Lung (tissue), 12 donors: ENCODE data around the gene HIC1. TPM values are rescaled to one million over a fixed set of nuclear protein-coding genes. Genes with fewer than 3 reads are reported as not detected.

ENCODE experiments used
- ATAC-seq: fragments of 200-7000 bp; cut with Tn5 transposase; one replicate; pipeline ENCODE4 v1.9.1; 2020; ENCODE audit warnings: moderate number of reproducible peaks; ENCODE audit not compliant: insufficient read depth, low FRiP score
- DNase-seq, 3 donors: peaks; one replicate each; pipeline ENCODE4 v3.0.0-alpha.2; 2013 to 2017
- H3K27ac ChIP-seq, 2 donors: one replicate each; pipeline ENCODE4 v1.5.1; 2013; ENCODE audit warnings: mild to moderate bottlenecking in 2 of 2, moderate library complexity in 2 of 2, control low read depth in 1 of 2, inconsistent platforms in 1 of 2, low read depth in 1 of 2, low read length in 1 of 2
- H3K27me3 ChIP-seq, 3 donors: one replicate each; pipeline ENCODE4 v1.5.1; 2013; ENCODE audit warnings: low read length in 2 of 3; ENCODE audit not compliant: control insufficient read depth in 3 of 3, insufficient read depth in 3 of 3
- H3K36me3 ChIP-seq, 4 donors: one replicate each; pipeline ENCODE4 v1.5.1; 2013; ENCODE audit warnings: low read length in 4 of 4, mild to moderate bottlenecking in 1 of 4, moderate library complexity in 1 of 4; ENCODE audit not compliant: control insufficient read depth in 4 of 4, insufficient read depth in 4 of 4
- H3K4me1 ChIP-seq, 5 donors: one replicate each; pipeline ENCODE4 v1.5.1; 2013; ENCODE audit warnings: low read length in 5 of 5, mild to moderate bottlenecking in 2 of 5, moderate library complexity in 1 of 5; ENCODE audit not compliant: control insufficient read depth in 5 of 5, insufficient read depth in 5 of 5
- H3K4me3 ChIP-seq: one replicate; pipeline ENCODE4 v1.5.1; 2013; ENCODE audit warnings: mild to moderate bottlenecking, control low read depth, moderate library complexity
- H3K9ac ChIP-seq, 2 donors: one replicate each; pipeline ENCODE4 v1.5.1; 2013; ENCODE audit warnings: low read length in 2 of 2, control low read depth in 1 of 2; ENCODE audit not compliant: insufficient read depth in 1 of 2
- H3K9me3 ChIP-seq, 4 donors: one replicate each; pipeline ENCODE4 v1.5.1; 2013; ENCODE audit warnings: low read length in 3 of 4, mild to moderate bottlenecking in 1 of 4, moderate library complexity in 1 of 4; ENCODE audit not compliant: control insufficient read depth in 4 of 4, insufficient read depth in 3 of 4
- CTCF ChIP-seq: IDR thresholded peaks from 2 replicates; pipeline ENCODE4 v1.5.1; 2012; ENCODE audit warnings: mild to moderate bottlenecking; ENCODE audit errors: control extremely low read depth, extremely low read depth
- WGBS, 2 donors: extraction: QIAGEN DNeasy Blood & Tissue Kit; methylation state at CpG; one replicate each; pipeline ENCODE4 v1.1.7; 2013; 5-methylcytosine and 5-hydroxymethylcytosine counted together
- polyA plus RNA-seq, 2 donors: library from polyadenylated mRNA; stranded (reverse); fragments of 200-250 nt; gene quantifications; one replicate each; pipeline ENCODE4 v1.2.1, GENCODE V29; 2013
- total RNA-seq, 2 donors: library from RNA; depleted of rRNA in 1 of 2; stranded (reverse); fragments of >200 nt in 1 of 2; gene quantifications; one replicate each; pipeline ENCODE4 v1.2.1, GENCODE V29; 2014 to 2021
- donor health status: control.
- donor health status: control.
- donor health status: Bipolar disorder and iron deficiency.
- donor health status: healthy.
- donor health status: DM: yes; HTN: yes; CAD: no.

Gene HIC1
- total and polyA plus RNA-seq, 4 donors: 5.5 to 34.8 (median 21.6) TPM

GRCh38 chr17:2064147-2064489, 9.2 kb downstream of the HIC1 start:
- Histone ChIP-seq H3K36me3 (peaks cover 0 to 46% (median 28%) of the 10 kb centered on the region in 4 donors), H3K9me3 (peaks cover 0 to 2% (median 0%) of the 10 kb centered on the region in 4 donors), H3K4me3 (no peak overlapping the region), H3K27ac (peak overlapping the region; percentile 28 to 59), H3K4me1 (peaks cover 0 to 94% (median 56%) of the 10 kb centered on the region in 5 donors), H3K27me3 (peaks cover 0 to 2% (median 0%) of the 10 kb centered on the region in 3 donors), H3K9ac (no peak overlapping the region)
- peak in 1 of 3 donors; percentile 15 for DNase-seq
- WGBS, 2 donors: 63 to 78% methylated on average over 5 of the region's 5 CpGs
- no peak for TF ChIP-seq CTCF
- ATAC-seq: no peak

- no peak for TF ChIP-seq CTCF
- peaks cover 0 to 43% (median 28%) of the 10 kb centered on the region in 4 donors for H3K36me3 ChIP-seq
- WGBS, 2 donors: 77 to 79% methylated on average over 6 of the region's 6 CpGs
- H3K4me1 ChIP-seq: peaks cover 0 to 95% (median 56%) of the 10 kb centered on the region in 5 donors
- ATAC-seq (no peak), DNase-seq (peak in 2 of 3 donors; percentile 24 to 33)
- H3K9ac ChIP-seq: no peak overlapping the region
- peaks cover 0 to 2% (median 0%) of the 10 kb centered on the region in 3 donors for H3K27me3 ChIP-seq
- peaks cover 0 to 2% (median 0%) of the 10 kb centered on the region in 4 donors for H3K9me3 ChIP-seq
- no peak overlapping the region for H3K4me3 ChIP-seq
- H3K27ac ChIP-seq: peak overlapping the region; percentile 24 to 59
Observed at GRCh38 chr17:2064520-2064971, 9.6 kb downstream of the HIC1 start.

- ATAC-seq (no peak), DNase-seq (peak; percentile 55 to 79 (median 77))
- 82 to 85% methylated on average over 23 to 24 of the region's 24 CpGs for WGBS, 2 donors
- Histone ChIP-seq H3K4me1 (peaks cover 0 to 95% (median 53%) of the 10 kb centered on the region in 5 donors), H3K9me3 (peaks cover 0 to 2% (median 0%) of the 10 kb centered on the region in 4 donors), H3K27me3 (peaks cover 0 to 2% (median 0%) of the 10 kb centered on the region in 3 donors), H3K9ac (peak overlapping the region in 1 of 2 donors; percentile 73), H3K36me3 (peaks cover 0 to 37% (median 25%) of the 10 kb centered on the region in 4 donors), H3K4me3 (no peak overlapping the region), H3K27ac (peak overlapping the region; percentile 24 to 59)
- TF ChIP-seq CTCF: no peak
Observed at GRCh38 chr17:2064980-2065785, 10.3 kb downstream of the HIC1 start.
